ENCODE data around the gene PP2D1. TPM values are rescaled to one million over a fixed set of nuclear protein-coding genes. Genes with fewer than 3 reads are reported as not detected.

PP2D1 gene
- total RNA-seq, 4 donors from 2014 or later, result not detected

GRCh38 chr3:19970327-19970726 lies 41.7 kb downstream of the PP2D1 start:
- 90 to 92% methylated on average over 8 of the region's 8 CpGs for WGBS, 2 donors
- Histone ChIP-seq H3K27ac (no peak overlapping the region), H3K36me3 (peaks cover 5 to 6% of the 10 kb centered on the region in 2 donors), H3K4me3 (replicated peaks in 1 of 3) (no peak overlapping the region), H3K27me3 (no peaks in the 10 kb centered on the region), H3K4me1 (no peaks in the 10 kb centered on the region), H3K9me3 (no peaks in the 10 kb centered on the region)
- no peak for DNase-seq
- no peak for TF ChIP-seq CTCF (IDR thresholded peaks at IDR 0.05)
- intact Hi-C loops (cut with DNase I), result no loop called here

- no peaks in the 10 kb centered on the region for H3K9me3 ChIP-seq
- H3K4me1 ChIP-seq, result peaks cover under 1 to 1% of the 10 kb centered on the region in 2 donors
- intact Hi-C loops (cut with DNase I), result no loop called here
- H3K4me3 ChIP-seq (replicated peaks in 1 of 3), result no peak overlapping the region
- DNase-seq, result no peak
- H3K27me3 ChIP-seq, result no peaks in the 10 kb centered on the region
- H3K36me3 ChIP-seq, result no peaks in the 10 kb centered on the region
- TF ChIP-seq CTCF (IDR thresholded peaks at IDR 0.05) (no peak), POLR2A (IDR thresholded peaks at IDR 0.05) (no peak)
- WGBS, 2 donors, result 84 to 85% methylated on average over 4 of the region's 4 CpGs
- no peak overlapping the region for H3K27ac ChIP-seq
Measured at GRCh38 chr3:19967812-19968211, 44.3 kb downstream of the PP2D1 start.

- Histone ChIP-seq H3K9me3 (no peaks in the 10 kb centered on the region), H3K4me1 (peaks cover 5% of the 10 kb centered on the region in 2 donors), H3K27me3 (no peaks in the 10 kb centered on the region), H3K4me3 (replicated peaks in 1 of 3) (no peak overlapping the region), H3K36me3 (no peaks in the 10 kb centered on the region), H3K27ac (no peak overlapping the region)
- DNase-seq, result no peak
- WGBS, 2 donors, result 90 to 96% methylated on average over 6 of the region's 6 CpGs
- no peak for TF ChIP-seq POLR2A (IDR thresholded peaks at IDR 0.05)
- TF ChIP-seq CTCF (IDR thresholded peaks at IDR 0.05), result no peak
- intact Hi-C loops (cut with DNase I), result no loop called here
Measured at GRCh38 chr3:19967208-19967607, 44.9 kb downstream of the PP2D1 start.

- intact Hi-C loops (cut with DNase I), result no loop called here
- WGBS, 2 donors, result 90 to 93% methylated on average over 4 of the region's 4 CpGs
- no peak for TF ChIP-seq POLR2A (IDR thresholded peaks at IDR 0.05)
- TF ChIP-seq CTCF (IDR thresholded peaks at IDR 0.05), result no peak
Measured at GRCh38 chr3:19961960-19962359, 50.1 kb downstream of the PP2D1 start.

GRCh38 chr3:19960696-19961095 lies 51.4 kb downstream of the PP2D1 start:
- Histone ChIP-seq H3K4me1 (peaks cover 7 to 10% of the 10 kb centered on the region in 2 donors), H3K36me3 (no peaks in the 10 kb centered on the region), H3K9me3 (no peaks in the 10 kb centered on the region), H3K4me3 (replicated peaks in 1 of 3) (no peak overlapping the region), H3K27ac (no peak overlapping the region), H3K27me3 (no peaks in the 10 kb centered on the region)
- no peak for DNase-seq
- intact Hi-C loops (cut with DNase I), result no loop called here
- WGBS, 2 donors, result 69 to 72% methylated on average over 4 of the region's 4 CpGs
- no peak for TF ChIP-seq CTCF (IDR thresholded peaks at IDR 0.05)
- no peak for TF ChIP-seq POLR2A (IDR thresholded peaks at IDR 0.05)

More at GRCh38 chr3:19961960-19962359, 50.1 kb downstream of the PP2D1 start:
- no peak for DNase-seq
- no peak overlapping the region for H3K27ac ChIP-seq
- H3K4me3 ChIP-seq (replicated peaks in 1 of 3), result no peak overlapping the region
- H3K36me3 ChIP-seq, result no peaks in the 10 kb centered on the region
- peaks cover 5 to 10% of the 10 kb centered on the region in 2 donors for H3K4me1 ChIP-seq
- H3K27me3 ChIP-seq, result no peaks in the 10 kb centered on the region
- no peaks in the 10 kb centered on the region for H3K9me3 ChIP-seq

Measured in thyroid gland (tissue), 4 donors.